Measurements from ENCODE around the gene RAP1GAP.

GRCh38 chr1:21641076-21641475 is 28.1 kb downstream of the RAP1GAP start:
- no peak for TF ChIP-seq FOXK2 (IDR thresholded peaks at IDR 0.05)
- no peak for TF ChIP-seq CREM (IDR thresholded peaks at IDR 0.05)
- TF ChIP-seq CREM (CRISPR knock-in tag; IDR thresholded peaks at IDR 0.05): no peak
- TF ChIP-seq ZBTB7A (CRISPR knock-in tag; IDR thresholded peaks at IDR 0.05): no peak

Measured in HepG2 (cell line).